HG03442 (cell line): ENCODE measurements around the gene POLDIP3.

ENCODE experiments used
- ATAC-seq: cut with Tn5 transposase; IDR thresholded peaks from one replicate; pipeline ENCODE4 v1.9.1; 2021; ENCODE audit warnings: mild to moderate bottlenecking, moderate library complexity; ENCODE audit not compliant: unreplicated experiment

The POLDIP3 gene

GRCh38 chr22:42642806-42643633 is 28.3 kb upstream of the POLDIP3 start:
- no peak for ATAC-seq

GRCh38 chr22:42641801-42642413 is 27.2 kb upstream of the POLDIP3 start:
- no peak for ATAC-seq

GRCh38 chr22:42639541-42640241 is 25.0 kb upstream of the POLDIP3 start:
- ATAC-seq: no peak

- no peak for ATAC-seq
Observed at GRCh38 chr22:42637555-42637954, 22.9 kb upstream of the POLDIP3 start.

GRCh38 chr22:42636506-42636905 is 21.8 kb upstream of the POLDIP3 start:
- ATAC-seq: no peak

- no peak for ATAC-seq
Observed at GRCh38 chr22:42635531-42635930, 20.8 kb upstream of the POLDIP3 start.

- ATAC-seq: no peak
Observed at GRCh38 chr22:42633013-42633412, 18.3 kb upstream of the POLDIP3 start.

- no peak for ATAC-seq
Observed at GRCh38 chr22:42632096-42632495, 17.4 kb upstream of the POLDIP3 start.

- no peak for ATAC-seq
Observed at GRCh38 chr22:42630901-42631602, 16.4 kb upstream of the POLDIP3 start.

- ATAC-seq: no peak
Observed at GRCh38 chr22:42630211-42630610, 15.5 kb upstream of the POLDIP3 start.

- no peak for ATAC-seq
Observed at GRCh38 chr22:42627981-42628380, 13.3 kb upstream of the POLDIP3 start.

- no peak for ATAC-seq
Observed at GRCh38 chr22:42626951-42627625, 12.4 kb upstream of the POLDIP3 start.

- ATAC-seq: no peak
Observed at GRCh38 chr22:42626431-42626830, 11.7 kb upstream of the POLDIP3 start.

- ATAC-seq: no peak
Observed at GRCh38 chr22:42625416-42625815, 10.7 kb upstream of the POLDIP3 start.

- no peak for ATAC-seq
Observed at GRCh38 chr22:42624551-42625106, 9.9 kb upstream of the POLDIP3 start.

GRCh38 chr22:42623756-42624441 is 9.2 kb upstream of the POLDIP3 start:
- no peak for ATAC-seq

- ATAC-seq: no peak
Observed at GRCh38 chr22:42623301-42623751, 8.6 kb upstream of the POLDIP3 start.

- ATAC-seq: no peak
Observed at GRCh38 chr22:42622061-42622710, 7.5 kb upstream of the POLDIP3 start.

- no peak for ATAC-seq
Observed at GRCh38 chr22:42621505-42622002, 6.9 kb upstream of the POLDIP3 start.
